ENCODE results near the gene IGF2BP3.

Gene IGF2BP3

GRCh38 chr7:23260371-23260770, 209.9 kb downstream of the IGF2BP3 start:
- DNase-seq (ENCODE audit: low spot score) = no peak

Measured in AG08395 (cell line).